Coronary artery (tissue), 2 donors: Measurements from ENCODE around the gene CDK19.

Source experiments
- DNase-seq: peaks from one replicate; pipeline ENCODE4 v3.0.0-alpha.2; 2017; ENCODE audit warnings: low spot score
- H3K27ac ChIP-seq, 2 donors: fragments of 200-600 bp; sonication (generic); one replicate each; pipeline ENCODE4 v1.5.1; 2016 to 2019
- H3K4me3 ChIP-seq: fragments of 200-600 bp; sonication (generic); 2 replicates; pipeline ENCODE4 v1.5.1; 2016; ENCODE audit warnings: mild to moderate bottlenecking, moderate library complexity
- CTCF ChIP-seq: fragments of 200-600 bp; sonication (generic); IDR thresholded peaks from one replicate; pipeline ENCODE4 v1.5.1; 2019; ENCODE audit warnings: antibody characterized with exemption

The CDK19 gene

GRCh38 chr6:110815411-110816409, at the start of gene CDK19:
TSS of gene CDK19 (minus strand) at chr6:110815469. CDS start at chr6:110815136, 333 bp downstream.
- TF ChIP-seq CTCF = no peak
- Histone ChIP-seq H3K4me3 (peak within 1 kb of the TSS; percentile 100), H3K27ac (peak within 1 kb of the TSS; percentile 94 to 99)
- peak; percentile 99 for DNase-seq

GRCh38 chr6:110864824-110865223, 49.6 kb upstream of the CDK19 start:
- Histone ChIP-seq H3K4me3 (no peak overlapping the region), H3K27ac (no peak overlapping the region)
- TF ChIP-seq CTCF = no peak
- no peak for DNase-seq

GRCh38 chr6:110859335-110859792, 44.1 kb upstream of the CDK19 start:
- peak overlapping the region; percentile 0 for H3K4me3 ChIP-seq

GRCh38 chr6:110858562-110859214, 43.4 kb upstream of the CDK19 start:
- Histone ChIP-seq H3K27ac (no peak overlapping the region), H3K4me3 (no peak overlapping the region)
- no peak for DNase-seq
- TF ChIP-seq CTCF = no peak

More at GRCh38 chr6:110859335-110859792, 44.1 kb upstream of the CDK19 start:
- H3K27ac ChIP-seq = no peak overlapping the region
- DNase-seq = no peak
- TF ChIP-seq CTCF = no peak

- no peak for TF ChIP-seq CTCF
- Histone ChIP-seq H3K4me3 (no peak overlapping the region), H3K27ac (no peak overlapping the region)
- DNase-seq = no peak
These were observed 42.7 kb upstream of the CDK19 start for GRCh38 chr6:110858016-110858415.

- no peak for DNase-seq
- no peak overlapping the region for H3K27ac ChIP-seq
- no peak for TF ChIP-seq CTCF
- H3K4me3 ChIP-seq = no peak overlapping the region
These were observed 41.0 kb upstream of the CDK19 start for GRCh38 chr6:110856296-110856695.
